ENCODE data around the gene CBLIF.

DNA sequence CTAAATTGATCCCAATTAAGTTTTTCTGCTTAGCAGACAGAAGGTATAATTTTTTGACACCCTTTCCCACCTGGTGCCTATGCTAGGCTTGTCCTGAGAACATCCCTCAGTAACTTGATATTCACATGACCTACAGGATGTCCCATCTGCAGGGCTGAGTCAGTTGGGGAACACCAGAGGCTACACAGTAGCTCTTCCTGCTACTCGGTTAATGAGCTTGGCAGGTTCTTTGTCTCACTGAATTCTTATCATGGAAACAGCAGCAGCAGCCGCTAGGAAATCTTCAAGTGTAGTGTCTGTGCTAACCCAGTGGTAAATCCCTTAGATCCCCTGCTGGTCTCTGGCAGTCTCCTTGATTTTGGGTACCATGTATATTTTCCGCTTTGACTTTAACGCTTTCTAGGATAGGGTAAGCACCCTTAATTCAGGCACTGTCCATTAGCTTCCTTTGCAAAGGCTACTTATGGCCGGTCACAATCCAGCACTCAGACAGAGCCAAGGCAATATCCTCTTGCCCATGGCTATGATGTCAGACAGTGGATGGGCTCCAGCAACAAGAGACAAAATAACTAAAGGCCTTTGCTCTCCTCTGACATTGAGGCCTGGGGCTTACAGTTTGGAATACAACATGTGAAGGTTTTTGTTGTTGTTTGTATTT lies 43.2 kb downstream of the CBLIF start:
- TF ChIP-seq, protein P1, sequence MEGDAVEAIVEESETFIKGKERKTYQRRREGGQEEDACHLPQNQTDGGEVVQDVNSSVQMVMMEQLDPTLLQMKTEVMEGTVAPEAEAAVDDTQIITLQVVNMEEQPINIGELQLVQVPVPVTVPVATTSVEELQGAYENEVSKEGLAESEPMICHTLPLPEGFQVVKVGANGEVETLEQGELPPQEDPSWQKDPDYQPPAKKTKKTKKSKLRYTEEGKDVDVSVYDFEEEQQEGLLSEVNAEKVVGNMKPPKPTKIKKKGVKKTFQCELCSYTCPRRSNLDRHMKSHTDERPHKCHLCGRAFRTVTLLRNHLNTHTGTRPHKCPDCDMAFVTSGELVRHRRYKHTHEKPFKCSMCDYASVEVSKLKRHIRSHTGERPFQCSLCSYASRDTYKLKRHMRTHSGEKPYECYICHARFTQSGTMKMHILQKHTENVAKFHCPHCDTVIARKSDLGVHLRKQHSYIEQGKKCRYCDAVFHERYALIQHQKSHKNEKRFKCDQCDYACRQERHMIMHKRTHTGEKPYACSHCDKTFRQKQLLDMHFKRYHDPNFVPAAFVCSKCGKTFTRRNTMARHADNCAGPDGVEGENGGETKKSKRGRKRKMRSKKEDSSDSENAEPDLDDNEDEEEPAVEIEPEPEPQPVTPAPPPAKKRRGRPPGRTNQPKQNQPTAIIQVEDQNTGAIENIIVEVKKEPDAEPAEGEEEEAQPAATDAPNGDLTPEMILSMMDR (conservative IDR thresholded peaks at IDR 0.05), result no peak
- TF ChIP-seq EZH2 (IDR thresholded peaks at IDR 0.05; ENCODE audit: low read depth), result no peak
